ENCODE data around the gene TBL3.
"Not testable (repeated sequence)": the region's sequence is repeated elsewhere in the genome, so short reads cannot be mapped to it uniquely, and the experiment has no call there.

TBL3 gene

GRCh38 chr16:2002406-2003230, 30.8 kb downstream of the TBL3 start:
- no peak for DNase-seq

GRCh38 chr16:2003231-2003826, 31.5 kb downstream of the TBL3 start:
- DNase-seq = no peak

GRCh38 chr16:2003827-2004641, 32.2 kb downstream of the TBL3 start:
- DNase-seq = peak; percentile 55

GRCh38 chr16:2004795-2005517, 33.1 kb downstream of the TBL3 start:
- no peak for DNase-seq

- no peak for DNase-seq
These were observed 33.8 kb downstream of the TBL3 start for GRCh38 chr16:2005646-2006045.

GRCh38 chr16:2006317-2006716, 34.5 kb downstream of the TBL3 start:
- no peak for DNase-seq

GRCh38 chr16:2007081-2007836, 35.4 kb downstream of the TBL3 start:
- no peak for DNase-seq

GRCh38 chr16:2008009-2008526, 36.2 kb downstream of the TBL3 start:
- no peak for DNase-seq

- no peak for DNase-seq
These were observed 36.8 kb downstream of the TBL3 start for GRCh38 chr16:2008631-2009163.

- no peak for DNase-seq
These were observed 37.4 kb downstream of the TBL3 start for GRCh38 chr16:2009164-2009711.

- DNase-seq = no peak
These were observed 38.1 kb downstream of the TBL3 start, which contains the start of gene ZNF598 for GRCh38 chr16:2009791-2010510. Gene ZNF598 (minus strand): TSS chr16:2009821.

- not testable (repeated sequence) for DNase-seq
These were observed 39.9 kb downstream of the TBL3 start for GRCh38 chr16:2011726-2012125.

GRCh38 chr16:2013527-2013926, 41.7 kb downstream of the TBL3 start:
- DNase-seq = no peak

- no peak for DNase-seq
These were observed 43.5 kb downstream of the TBL3 start for GRCh38 chr16:2015117-2015946.

GRCh38 chr16:2015947-2016208, 44.0 kb downstream of the TBL3 start:
- no peak for DNase-seq

GRCh38 chr16:2016407-2016922, 44.6 kb downstream of the TBL3 start:
- DNase-seq = no peak

- no peak for DNase-seq
These were observed 47.7 kb downstream of the TBL3 start, which contains the start of gene NPW for GRCh38 chr16:2019518-2019920. Gene NPW (plus strand): TSS chr16:2019785.

GRCh38 chr16:2019921-2020831, 48.3 kb downstream of the TBL3 start:
- no peak for DNase-seq

- no peak for DNase-seq
These were observed 50.9 kb downstream of the TBL3 start for GRCh38 chr16:2022723-2023091.
